ENCODE results near the gene LYRM2.

Gene LYRM2

DNA sequence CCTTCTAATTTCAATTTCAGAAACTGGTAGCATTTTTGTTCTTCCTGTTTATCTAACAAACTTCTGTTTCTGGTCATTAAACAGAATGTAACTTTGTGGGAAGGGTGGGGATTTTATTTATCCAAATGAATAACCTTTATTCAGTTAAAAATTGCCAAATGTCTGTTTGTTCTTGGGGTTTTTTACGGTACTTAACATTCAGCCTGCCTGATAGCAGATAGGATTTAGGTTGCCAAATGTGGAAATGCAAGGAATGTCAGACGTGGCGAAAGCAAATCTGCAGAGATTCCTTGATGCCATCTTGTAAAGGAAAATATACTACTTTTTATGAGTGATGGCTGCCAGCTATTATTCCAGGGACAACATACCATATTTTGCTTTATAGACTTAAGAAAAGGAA is 95.7 kb downstream of the LYRM2 start:
- no peak for ATAC-seq
- TF ChIP-seq PPARA (CRISPR knock-in tag; IDR thresholded peaks at IDR 0.05; ENCODE audit: borderline replicate concordance) (no peak), BACH2 (CRISPR knock-in tag; IDR thresholded peaks at IDR 0.05; ENCODE audit: borderline replicate concordance) (no peak), CSDC2 (CRISPR knock-in tag; IDR thresholded peaks at IDR 0.05) (no peak)
- TF ChIP-seq, protein P1, sequence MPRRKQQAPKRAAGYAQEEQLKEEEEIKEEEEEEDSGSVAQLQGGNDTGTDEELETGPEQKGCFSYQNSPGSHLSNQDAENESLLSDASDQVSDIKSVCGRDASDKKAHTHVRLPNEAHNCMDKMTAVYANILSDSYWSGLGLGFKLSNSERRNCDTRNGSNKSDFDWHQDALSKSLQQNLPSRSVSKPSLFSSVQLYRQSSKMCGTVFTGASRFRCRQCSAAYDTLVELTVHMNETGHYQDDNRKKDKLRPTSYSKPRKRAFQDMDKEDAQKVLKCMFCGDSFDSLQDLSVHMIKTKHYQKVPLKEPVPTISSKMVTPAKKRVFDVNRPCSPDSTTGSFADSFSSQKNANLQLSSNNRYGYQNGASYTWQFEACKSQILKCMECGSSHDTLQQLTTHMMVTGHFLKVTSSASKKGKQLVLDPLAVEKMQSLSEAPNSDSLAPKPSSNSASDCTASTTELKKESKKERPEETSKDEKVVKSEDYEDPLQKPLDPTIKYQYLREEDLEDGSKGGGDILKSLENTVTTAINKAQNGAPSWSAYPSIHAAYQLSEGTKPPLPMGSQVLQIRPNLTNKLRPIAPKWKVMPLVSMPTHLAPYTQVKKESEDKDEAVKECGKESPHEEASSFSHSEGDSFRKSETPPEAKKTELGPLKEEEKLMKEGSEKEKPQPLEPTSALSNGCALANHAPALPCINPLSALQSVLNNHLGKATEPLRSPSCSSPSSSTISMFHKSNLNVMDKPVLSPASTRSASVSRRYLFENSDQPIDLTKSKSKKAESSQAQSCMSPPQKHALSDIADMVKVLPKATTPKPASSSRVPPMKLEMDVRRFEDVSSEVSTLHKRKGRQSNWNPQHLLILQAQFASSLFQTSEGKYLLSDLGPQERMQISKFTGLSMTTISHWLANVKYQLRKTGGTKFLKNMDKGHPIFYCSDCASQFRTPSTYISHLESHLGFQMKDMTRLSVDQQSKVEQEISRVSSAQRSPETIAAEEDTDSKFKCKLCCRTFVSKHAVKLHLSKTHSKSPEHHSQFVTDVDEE (CRISPR knock-in tag; IDR thresholded peaks at IDR 0.05): no peak
- TF ChIP-seq, protein P2, sequence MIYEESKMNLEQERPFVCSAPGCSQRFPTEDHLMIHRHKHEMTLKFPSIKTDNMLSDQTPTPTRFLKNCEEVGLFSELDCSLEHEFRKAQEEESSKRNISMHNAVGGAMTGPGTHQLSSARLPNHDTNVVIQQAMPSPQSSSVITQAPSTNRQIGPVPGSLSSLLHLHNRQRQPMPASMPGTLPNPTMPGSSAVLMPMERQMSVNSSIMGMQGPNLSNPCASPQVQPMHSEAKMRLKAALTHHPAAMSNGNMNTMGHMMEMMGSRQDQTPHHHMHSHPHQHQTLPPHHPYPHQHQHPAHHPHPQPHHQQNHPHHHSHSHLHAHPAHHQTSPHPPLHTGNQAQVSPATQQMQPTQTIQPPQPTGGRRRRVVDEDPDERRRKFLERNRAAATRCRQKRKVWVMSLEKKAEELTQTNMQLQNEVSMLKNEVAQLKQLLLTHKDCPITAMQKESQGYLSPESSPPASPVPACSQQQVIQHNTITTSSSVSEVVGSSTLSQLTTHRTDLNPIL (CRISPR knock-in tag; IDR thresholded peaks at IDR 0.05; ENCODE audit: low read depth): no peak

DNA sequence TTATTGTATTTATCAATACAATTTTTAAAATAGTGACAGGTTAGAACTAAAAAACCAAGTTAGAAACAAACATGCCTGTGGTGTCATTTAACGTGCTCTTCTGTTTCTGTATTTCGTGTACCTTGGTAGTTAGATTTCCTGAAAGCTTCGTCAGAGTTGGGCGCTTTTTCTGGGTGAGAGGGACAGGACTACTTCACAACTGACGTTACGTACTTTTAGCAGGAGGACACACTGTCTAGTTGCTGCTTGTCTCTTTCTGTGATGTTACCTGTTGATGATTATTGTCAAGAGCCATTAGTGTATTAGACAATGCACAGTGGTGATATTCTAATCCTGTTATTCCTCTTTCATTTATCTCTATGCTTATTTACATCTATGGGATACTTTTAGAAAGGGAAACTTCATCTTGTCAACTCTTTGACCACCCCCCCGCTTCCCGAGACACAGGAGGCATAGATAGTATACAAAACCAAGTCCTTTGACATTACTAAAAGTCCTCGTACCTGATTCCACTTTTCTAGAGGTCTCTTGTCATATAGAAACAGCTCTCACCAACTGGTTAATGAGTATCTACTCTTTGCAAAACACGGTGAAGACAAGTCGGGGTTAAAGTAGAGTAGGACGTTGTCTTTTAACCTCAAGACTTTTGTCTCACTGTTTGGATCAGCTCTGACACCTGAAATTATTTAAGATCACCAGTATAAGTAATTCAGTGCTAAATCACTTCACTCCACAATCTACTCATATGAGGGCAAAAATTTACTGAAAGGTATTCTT is 96.3 kb downstream of the LYRM2 start:
- ATAC-seq: no peak
- TF ChIP-seq ZNF70 (CRISPR knock-in tag; IDR thresholded peaks at IDR 0.05) (no peak), SNAI2 (CRISPR knock-in tag; IDR thresholded peaks at IDR 0.05) (no peak), ZC3H10 (CRISPR knock-in tag; IDR thresholded peaks at IDR 0.05) (no peak), PPARA (CRISPR knock-in tag; IDR thresholded peaks at IDR 0.05; ENCODE audit: borderline replicate concordance) (no peak), RARB (CRISPR knock-in tag; IDR thresholded peaks at IDR 0.05) (no peak), ZNF565 (CRISPR knock-in tag; conservative IDR thresholded peaks at IDR 0.05; ENCODE audit: low read depth) (no peak), ZFP3 (CRISPR knock-in tag; IDR thresholded peaks at IDR 0.05) (no peak), ARNTL (CRISPR knock-in tag; IDR thresholded peaks at IDR 0.05; ENCODE audit: borderline replicate concordance, low read depth) (no peak), CSDC2 (CRISPR knock-in tag; IDR thresholded peaks at IDR 0.05) (no peak), ZNF8 (CRISPR knock-in tag; IDR thresholded peaks at IDR 0.05) (no peak), OSR1 (CRISPR knock-in tag; IDR thresholded peaks at IDR 0.05) (no peak), TCF4 (CRISPR knock-in tag; IDR thresholded peaks at IDR 0.05; ENCODE audit: borderline replicate concordance) (no peak)
- TF ChIP-seq, protein P1 (CRISPR knock-in tag; IDR thresholded peaks at IDR 0.05): no peak
- TF ChIP-seq, protein P3, sequence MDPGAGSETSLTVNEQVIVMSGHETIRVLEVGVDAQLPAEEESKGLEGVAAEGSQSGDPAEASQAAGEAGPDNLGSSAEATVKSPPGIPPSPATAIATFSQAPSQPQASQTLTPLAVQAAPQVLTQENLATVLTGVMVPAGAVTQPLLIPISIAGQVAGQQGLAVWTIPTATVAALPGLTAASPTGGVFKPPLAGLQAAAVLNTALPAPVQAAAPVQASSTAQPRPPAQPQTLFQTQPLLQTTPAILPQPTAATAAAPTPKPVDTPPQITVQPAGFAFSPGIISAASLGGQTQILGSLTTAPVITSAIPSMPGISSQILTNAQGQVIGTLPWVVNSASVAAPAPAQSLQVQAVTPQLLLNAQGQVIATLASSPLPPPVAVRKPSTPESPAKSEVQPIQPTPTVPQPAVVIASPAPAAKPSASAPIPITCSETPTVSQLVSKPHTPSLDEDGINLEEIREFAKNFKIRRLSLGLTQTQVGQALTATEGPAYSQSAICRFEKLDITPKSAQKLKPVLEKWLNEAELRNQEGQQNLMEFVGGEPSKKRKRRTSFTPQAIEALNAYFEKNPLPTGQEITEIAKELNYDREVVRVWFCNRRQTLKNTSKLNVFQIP (CRISPR knock-in tag; IDR thresholded peaks at IDR 0.05; ENCODE audit: borderline replicate concordance, low read depth): no peak

DNA sequence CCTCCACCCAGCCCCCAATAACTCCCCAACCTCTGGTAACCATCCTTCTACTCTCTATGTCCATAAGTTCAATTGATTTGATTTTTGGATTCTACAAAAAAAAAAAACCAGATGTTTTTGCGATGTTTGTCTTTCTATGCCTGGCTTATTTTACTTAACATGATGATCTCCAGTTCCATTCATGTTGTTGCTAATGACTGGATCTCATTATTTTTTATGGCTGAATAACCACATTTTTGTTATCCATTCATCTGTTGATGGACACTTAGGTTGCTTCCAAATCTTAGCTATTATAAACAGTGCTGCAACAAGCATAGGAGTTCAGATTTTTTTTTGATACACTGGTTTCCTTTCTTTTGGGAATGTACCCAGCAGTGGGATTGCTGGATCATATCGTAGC is 98.8 kb downstream of the LYRM2 start:
- ATAC-seq: no peak
- TF ChIP-seq ZNF70 (CRISPR knock-in tag; IDR thresholded peaks at IDR 0.05) (no peak), GLIS3 (CRISPR knock-in tag; IDR thresholded peaks at IDR 0.05) (no peak), TCF4 (CRISPR knock-in tag; IDR thresholded peaks at IDR 0.05; ENCODE audit: borderline replicate concordance) (peak; percentile 88), ZC3H10 (CRISPR knock-in tag; IDR thresholded peaks at IDR 0.05) (no peak), PPARA (CRISPR knock-in tag; IDR thresholded peaks at IDR 0.05; ENCODE audit: borderline replicate concordance) (no peak), ESRRG (CRISPR knock-in tag; IDR thresholded peaks at IDR 0.05) (no peak), ZNF8 (CRISPR knock-in tag; IDR thresholded peaks at IDR 0.05) (no peak), ZFP30 (CRISPR knock-in tag; IDR thresholded peaks at IDR 0.05) (no peak), OSR1 (CRISPR knock-in tag; IDR thresholded peaks at IDR 0.05) (no peak), RARB (CRISPR knock-in tag; IDR thresholded peaks at IDR 0.05) (no peak)
- TF ChIP-seq, protein P1 (CRISPR knock-in tag; IDR thresholded peaks at IDR 0.05): peak; percentile 54; the same call in 1 of the 2 replicates
- TF ChIP-seq, protein P4, sequence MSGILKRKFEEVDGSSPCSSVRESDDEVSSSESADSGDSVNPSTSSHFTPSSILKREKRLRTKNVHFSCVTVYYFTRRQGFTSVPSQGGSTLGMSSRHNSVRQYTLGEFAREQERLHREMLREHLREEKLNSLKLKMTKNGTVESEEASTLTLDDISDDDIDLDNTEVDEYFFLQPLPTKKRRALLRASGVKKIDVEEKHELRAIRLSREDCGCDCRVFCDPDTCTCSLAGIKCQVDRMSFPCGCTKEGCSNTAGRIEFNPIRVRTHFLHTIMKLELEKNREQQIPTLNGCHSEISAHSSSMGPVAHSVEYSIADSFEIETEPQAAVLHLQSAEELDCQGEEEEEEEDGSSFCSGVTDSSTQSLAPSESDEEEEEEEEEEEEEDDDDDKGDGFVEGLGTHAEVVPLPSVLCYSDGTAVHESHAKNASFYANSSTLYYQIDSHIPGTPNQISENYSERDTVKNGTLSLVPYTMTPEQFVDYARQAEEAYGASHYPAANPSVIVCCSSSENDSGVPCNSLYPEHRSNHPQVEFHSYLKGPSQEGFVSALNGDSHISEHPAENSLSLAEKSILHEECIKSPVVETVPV (CRISPR knock-in tag; IDR thresholded peaks at IDR 0.05): no peak
- TF ChIP-seq, protein P5, sequence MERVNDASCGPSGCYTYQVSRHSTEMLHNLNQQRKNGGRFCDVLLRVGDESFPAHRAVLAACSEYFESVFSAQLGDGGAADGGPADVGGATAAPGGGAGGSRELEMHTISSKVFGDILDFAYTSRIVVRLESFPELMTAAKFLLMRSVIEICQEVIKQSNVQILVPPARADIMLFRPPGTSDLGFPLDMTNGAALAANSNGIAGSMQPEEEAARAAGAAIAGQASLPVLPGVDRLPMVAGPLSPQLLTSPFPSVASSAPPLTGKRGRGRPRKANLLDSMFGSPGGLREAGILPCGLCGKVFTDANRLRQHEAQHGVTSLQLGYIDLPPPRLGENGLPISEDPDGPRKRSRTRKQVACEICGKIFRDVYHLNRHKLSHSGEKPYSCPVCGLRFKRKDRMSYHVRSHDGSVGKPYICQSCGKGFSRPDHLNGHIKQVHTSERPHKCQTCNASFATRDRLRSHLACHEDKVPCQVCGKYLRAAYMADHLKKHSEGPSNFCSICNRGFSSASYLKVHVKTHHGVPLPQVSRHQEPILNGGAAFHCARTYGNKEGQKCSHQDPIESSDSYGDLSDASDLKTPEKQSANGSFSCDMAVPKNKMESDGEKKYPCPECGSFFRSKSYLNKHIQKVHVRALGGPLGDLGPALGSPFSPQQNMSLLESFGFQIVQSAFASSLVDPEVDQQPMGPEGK (CRISPR knock-in tag; IDR thresholded peaks at IDR 0.05; ENCODE audit: borderline replicate concordance): no peak

Data from SK-N-SH treated with all-trans-retinoic acid at 6 μM for 48 hours (cell line).